Keratinocyte (primary cell): ENCODE results near the gene GCK. TPM values are rescaled to one million over a fixed set of nuclear protein-coding genes. Genes with fewer than 3 reads are reported as not detected.

Experiments
- DNase-seq: peaks from one replicate; pipeline ENCODE4 v3.0.0-alpha.2; 2011; ENCODE audit warnings: low read depth, missing footprints, low spot score
- FAIRE-seq: peaks from 2 replicates; lab custom pipeline; 2011; peaks lifted over from hg19 to GRCh38; lab: Jason Lieb, UNC
- H2AFZ ChIP-seq: 2 replicates; pipeline ENCODE4 v1.6.0; 2012; ENCODE audit warnings: low read length, control low read depth, inconsistent platforms; ENCODE audit not compliant: control insufficient read depth
- H3K27ac ChIP-seq: 2 replicates; pipeline ENCODE4 v1.5.1; 2011; ENCODE audit warnings: low read length; ENCODE audit not compliant: control insufficient read depth, insufficient read depth
- H3K27me3 ChIP-seq: 3 replicates; pipeline ENCODE4 v1.6.0; 2011; ENCODE audit warnings: low read length; ENCODE audit not compliant: control insufficient read depth, insufficient read depth; ENCODE audit errors: extremely low read depth
- H3K36me3 ChIP-seq, 2 experiments: 2 replicates in 1 of 2; 3 replicates in 1 of 2; pipeline ENCODE4 v1.5.1; 2011; ENCODE audit warnings: low read length in 2 of 2, mild to moderate bottlenecking in 1 of 2; ENCODE audit not compliant: control insufficient read depth in 2 of 2, insufficient read depth in 2 of 2; ENCODE audit errors: extremely low read depth in 1 of 2
- H3K4me1 ChIP-seq: 3 replicates; pipeline ENCODE4 v1.5.1; 2011; ENCODE audit warnings: low read length; ENCODE audit not compliant: control insufficient read depth, insufficient read depth; ENCODE audit errors: extremely low read depth
- H3K4me2 ChIP-seq: 3 replicates; pipeline ENCODE4 v1.6.0; 2011; ENCODE audit warnings: low read depth, low read length; ENCODE audit not compliant: control insufficient read depth, insufficient read depth; ENCODE audit errors: extremely low read depth
- H3K4me3 ChIP-seq, 3 experiments: fragments of 200-600 bp in 1 of 3; sonication (generic) in 1 of 3; 2 replicates in 2 of 3; 3 replicates in 1 of 3; pipeline ENCODE4 v1.5.1; 2011 to 2016; ENCODE audit warnings: low read length in 3 of 3, mild to moderate bottlenecking in 3 of 3, control low read depth in 2 of 3, inconsistent platforms in 1 of 3, low read depth in 1 of 3, mixed read lengths in 1 of 3, mixed run types in 1 of 3, moderate library complexity in 1 of 3; ENCODE audit not compliant: control insufficient read depth in 2 of 3, insufficient read depth in 2 of 3; ENCODE audit errors: extremely low read depth in 1 of 3
- H3K79me2 ChIP-seq: 2 replicates; pipeline ENCODE4 v1.6.0; 2012; ENCODE audit warnings: low read length; ENCODE audit not compliant: control insufficient read depth, insufficient read depth
- H3K9ac ChIP-seq: 3 replicates; pipeline ENCODE4 v1.6.0; 2011; ENCODE audit warnings: low read length; ENCODE audit not compliant: control insufficient read depth, insufficient read depth; ENCODE audit errors: extremely low read depth
- H3K9me1 ChIP-seq: 3 replicates; pipeline ENCODE4 v1.6.0; 2011; ENCODE audit warnings: low read length; ENCODE audit not compliant: control insufficient read depth, insufficient read depth; ENCODE audit errors: extremely low read depth
- H3K9me3 ChIP-seq: 2 replicates; pipeline ENCODE4 v1.5.1; 2012; ENCODE audit warnings: low read depth, low read length; ENCODE audit not compliant: control insufficient read depth
- H4K20me1 ChIP-seq: 3 replicates; pipeline ENCODE4 v1.6.0; 2011; ENCODE audit warnings: low read length; ENCODE audit not compliant: control insufficient read depth, insufficient read depth; ENCODE audit errors: extremely low read depth
- CTCF ChIP-seq, 3 experiments: IDR thresholded peaks in 1 of 3; conservative IDR thresholded peaks in 1 of 3; optimal IDR thresholded peaks in 1 of 3; 2 replicates in 2 of 3; 3 replicates in 1 of 3; pipeline versions ENCODE3 to v1.5.1; 2011; ENCODE audit warnings: low read length in 3 of 3, mild to moderate bottlenecking in 3 of 3, moderate library complexity in 2 of 3, control low read depth in 1 of 3, inconsistent platforms in 1 of 3; ENCODE audit not compliant: insufficient read depth in 2 of 3; ENCODE audit errors: extremely low read depth in 1 of 3
- EZH2 ChIP-seq: IDR thresholded peaks from one replicate; pipeline ENCODE4 v1.6.1; 2012; ENCODE audit warnings: inconsistent platforms, mild to moderate bottlenecking, low read length, moderate library complexity
- dilution Hi-C: fragments of 300-500 bp; cut with MboI; formaldehyde crosslinking; loops from one replicate; pipeline ENCODE4 v1.7.0; 2020; ENCODE audit warnings: low sequenced_read_pairs; ENCODE audit not compliant: extremely low pct_ligation_motif_present
- polyA plus RNA-seq, 5 experiments: library from polyadenylated mRNA; depleted of rRNA in 3 of 5; stranded (reverse) in 3 of 5; stranded (forward) in 1 of 5; unstranded in 1 of 5; fragments of >200 nt; gene quantifications; 1 replicate in 1 of 5; 2 replicates in 3 of 5; 3 replicates in 1 of 5; pipeline versions ENCODE4 v1.2.1 to v1.2.3, GENCODE V29; 2011 to 2012; ENCODE audit warnings: missing spikeins in 2 of 5, low read depth in 1 of 5, low replicate concordance in 1 of 5

GCK gene
- polyA plus RNA-seq, 1 donor (not counting 4 experiments of a cell fraction or from before 2014, with no cell fraction given) = not detected

GRCh38 chr7:44191171-44191570 is 1.9 kb upstream of the GCK start:
- Histone ChIP-seq H3K79me2 (no peaks in the 10 kb centered on the region), H3K27me3 (peaks cover 5% of the 10 kb centered on the region), H3K27ac (no peak overlapping the region), H3K9me1 (no peaks in the 10 kb centered on the region), H3K4me1 (peaks cover 4% of the 10 kb centered on the region), H3K9me3 (no peaks in the 10 kb centered on the region), H3K9ac (no peak overlapping the region), H3K36me3 (no peaks in the 10 kb centered on the region), H2AFZ (no peak overlapping the region), H3K4me3 (no peak overlapping the region), H3K4me2 (no peak overlapping the region), H4K20me1 (no peaks in the 10 kb centered on the region)
- dilution Hi-C loops = no loop called here
- FAIRE-seq (no peak), DNase-seq (no peak)
- TF ChIP-seq CTCF (optimal IDR thresholded peaks at IDR 0.05 in 1 of 3, IDR thresholded peaks at IDR 0.05 in 1 of 3, conservative IDR thresholded peaks at IDR 0.05 in 1 of 3; ENCODE audit: extremely low read depth in 1 of 3, insufficient read depth in 2 of 3, low read length in 3 of 3) = no peak

GRCh38 chr7:44189993-44190872 is 994 bp upstream of the GCK start:
- no peak for FAIRE-seq
- no peak overlapping the region for H2AFZ ChIP-seq
- dilution Hi-C loops = no loop called here

More at GRCh38 chr7:44189993-44190872, 994 bp upstream of the GCK start:
- DNase-seq = no peak
- H3K4me3 ChIP-seq = no peak overlapping the region
- H3K4me2 ChIP-seq = no peak overlapping the region
- no peak overlapping the region for H3K9ac ChIP-seq
- H3K27ac ChIP-seq = no peak overlapping the region
- H3K4me1 ChIP-seq = peaks cover 2% of the 10 kb centered on the region
- H3K36me3 ChIP-seq = no peaks in the 10 kb centered on the region
- H3K9me1 ChIP-seq = no peaks in the 10 kb centered on the region
- no peak for TF ChIP-seq EZH2
- TF ChIP-seq CTCF (optimal IDR thresholded peaks at IDR 0.05 in 1 of 3, IDR thresholded peaks at IDR 0.05 in 1 of 3, conservative IDR thresholded peaks at IDR 0.05 in 1 of 3; ENCODE audit: extremely low read depth in 1 of 3, insufficient read depth in 2 of 3, low read length in 3 of 3) = no peak
- H4K20me1 ChIP-seq = no peaks in the 10 kb centered on the region
- no peaks in the 10 kb centered on the region for H3K9me3 ChIP-seq
- H3K27me3 ChIP-seq = peaks cover 8% of the 10 kb centered on the region
- H3K79me2 ChIP-seq = no peaks in the 10 kb centered on the region
